Aorta (tissue), 5 donors: Measurements from ENCODE around the gene TMCO4. TPM values are rescaled to one million over a fixed set of nuclear protein-coding genes. Genes with fewer than 3 reads are reported as not detected.

Experiments used
- ATAC-seq: fragments of 200-7000 bp; cut with Tn5 transposase; one replicate; pipeline ENCODE4 v1.9.1; 2022; ENCODE audit warnings: moderate library complexity; ENCODE audit not compliant: low FRiP score
- DNase-seq, 2 donors: peaks; one replicate each; pipeline ENCODE4 v3.0.0-alpha.2; 2020
- H3K27ac ChIP-seq, 2 donors: one replicate each; pipeline ENCODE4 v1.5.1; 2013; ENCODE audit warnings: low read length in 2 of 2, mild to moderate bottlenecking in 2 of 2, moderate library complexity in 2 of 2, control low read depth in 1 of 2, inconsistent platforms in 1 of 2, low read depth in 1 of 2
- H3K27me3 ChIP-seq, 2 donors: one replicate each; pipeline ENCODE4 v1.6.1; 2013; ENCODE audit warnings: control low read depth in 1 of 2, low read length in 1 of 2, mild to moderate bottlenecking in 1 of 2, moderate library complexity in 1 of 2; ENCODE audit not compliant: insufficient read depth in 2 of 2, control insufficient read depth in 1 of 2
- H3K36me3 ChIP-seq, 2 donors: one replicate each; pipeline ENCODE4 v1.6.1; 2013; ENCODE audit warnings: control low read depth in 1 of 2, low read length in 1 of 2, mild to moderate bottlenecking in 1 of 2; ENCODE audit not compliant: insufficient read depth in 2 of 2, control insufficient read depth in 1 of 2
- H3K4me1 ChIP-seq, 2 donors: one replicate each; pipeline ENCODE4 v1.6.1; 2013; ENCODE audit warnings: low read length in 2 of 2, control low read depth in 1 of 2, mild to moderate bottlenecking in 1 of 2, moderate library complexity in 1 of 2; ENCODE audit not compliant: insufficient read depth in 2 of 2, control insufficient read depth in 1 of 2
- H3K4me3 ChIP-seq, 2 donors: one replicate each; pipeline ENCODE4 v1.5.1; 2013; ENCODE audit warnings: low read length in 2 of 2, control low read depth in 1 of 2, mild to moderate bottlenecking in 1 of 2
- H3K9me3 ChIP-seq: one replicate; pipeline ENCODE4 v1.6.1; 2013; ENCODE audit warnings: mild to moderate bottlenecking, low read length; ENCODE audit not compliant: control insufficient read depth
- WGBS, 2 donors: extraction: QIAGEN DNeasy Blood & Tissue Kit; methylation state at CpG; one replicate each; pipeline ENCODE4 v1.1.7; 2013; 5-methylcytosine and 5-hydroxymethylcytosine counted together
- intact Hi-C, 2 donors: fragments of 100-400 bp; cut with DNase I; formaldehyde crosslinking; loops; one replicate each; pipeline versions ENCODE4 v1.14.2 to v1.15.0; 2022
- polyA plus RNA-seq, 2 donors: library from polyadenylated mRNA; stranded (reverse); fragments of 200-250 nt; gene quantifications; one replicate each; pipeline ENCODE4 v1.2.3, GENCODE V29; 2013
- total RNA-seq, 2 donors: library from RNA; stranded (reverse); fragmentation: NEBNext Ultra II Directional; extraction: Animal tissue kit (Norgen Biotek cat#: 25700); gene quantifications; one replicate each; pipeline ENCODE4 v1.2.1, GENCODE V29; 2021
- donor health status: healthy with polysubstance abuse.
- donor health status: Bipolar disorder and iron deficiency.
- donor health status: DM: no; HTN: no; CAD: no.
- donor health status: DM: no; HTN: no; CAD: no.
- donor health status: DM: yes; HTN: yes; CAD: no.

Gene TMCO4
- total and polyA plus RNA-seq, 4 donors, result 18.7 to 37.1 (median 27.9) TPM

GRCh38 chr1:19704247-19705113, 95.2 kb downstream of the TMCO4 start:
- Histone ChIP-seq H3K27ac (no peak overlapping the region), H3K9me3 (no peaks in the 10 kb centered on the region), H3K36me3 (peaks cover 0 to 2% of the 10 kb centered on the region in 2 donors), H3K4me3 (no peak overlapping the region), H3K4me1 (no peaks in the 10 kb centered on the region), H3K27me3 (no peaks in the 10 kb centered on the region)
- ATAC-seq (peak; percentile 88), DNase-seq (peak; percentile 81 to 91)
- intact Hi-C loops, result loop anchor here (5.0 kb wide), 2 partner anchors 37 to 42 kb away; partner anchors contain the start of gene HTR6 (in 1 of the 2)
- 10 to 15% methylated on average over 19 of the region's 19 CpGs for WGBS, 2 donors

- ATAC-seq (no peak), DNase-seq (no peak)
- H3K27ac ChIP-seq, result no peak overlapping the region
- intact Hi-C loops, result loop anchor here (5.0 kb wide), 2 partner anchors 36 to 41 kb away; partner anchors contain the start of gene HTR6 (in 1 of the 2)
- no peaks in the 10 kb centered on the region for H3K27me3 ChIP-seq
- H3K4me1 ChIP-seq, result no peaks in the 10 kb centered on the region
- no peak overlapping the region for H3K4me3 ChIP-seq
- H3K36me3 ChIP-seq, result peaks cover 0 to 2% of the 10 kb centered on the region in 2 donors
- no peaks in the 10 kb centered on the region for H3K9me3 ChIP-seq
- WGBS, 2 donors, result 91 to 96% methylated on average over 3 of the region's 3 CpGs
These were observed 96.4 kb downstream of the TMCO4 start for GRCh38 chr1:19703280-19703679.

GRCh38 chr1:19700079-19700777, 99.5 kb downstream of the TMCO4 start:
- intact Hi-C loops, result loop anchor here (5.0 kb wide), 2 partner anchors 33 to 38 kb away; partner anchors contain the start of gene HTR6 (in 1 of the 2)

GRCh38 chr1:19698181-19698580, 101.5 kb downstream of the TMCO4 start:
- Histone ChIP-seq H3K4me3 (no peak overlapping the region), H3K4me1 (no peaks in the 10 kb centered on the region), H3K36me3 (peaks cover 0 to 2% of the 10 kb centered on the region in 2 donors), H3K9me3 (no peaks in the 10 kb centered on the region), H3K27me3 (no peaks in the 10 kb centered on the region), H3K27ac (no peak overlapping the region)
- ATAC-seq, result no peak
- DNase-seq, result no peak
- 85 to 89% methylated on average over 4 of the region's 4 CpGs for WGBS, 2 donors
- intact Hi-C loops, result no loop called here

More at GRCh38 chr1:19700079-19700777, 99.5 kb downstream of the TMCO4 start:
- Histone ChIP-seq H3K4me3 (no peak overlapping the region), H3K27ac (no peak overlapping the region), H3K27me3 (no peaks in the 10 kb centered on the region), H3K4me1 (no peaks in the 10 kb centered on the region), H3K36me3 (peaks cover 0 to 2% of the 10 kb centered on the region in 2 donors), H3K9me3 (no peaks in the 10 kb centered on the region)
- WGBS, 2 donors, result 93 to 95% methylated on average over 14 of the region's 14 CpGs
- no peak for ATAC-seq
- DNase-seq, result no peak

- DNase-seq (no peak), ATAC-seq (no peak)
- WGBS, 2 donors, result 96% methylated on average over 8 of the region's 8 CpGs
- H3K4me1 ChIP-seq, result no peaks in the 10 kb centered on the region
- H3K9me3 ChIP-seq, result no peaks in the 10 kb centered on the region
- H3K36me3 ChIP-seq, result peaks cover 0 to 2% of the 10 kb centered on the region in 2 donors
- no peak overlapping the region for H3K27ac ChIP-seq
- H3K27me3 ChIP-seq, result no peaks in the 10 kb centered on the region
- H3K4me3 ChIP-seq, result no peak overlapping the region
- intact Hi-C loops, result no loop called here
These were observed 102.9 kb downstream of the TMCO4 start for GRCh38 chr1:19696820-19697219.

GRCh38 chr1:19695772-19696171, 103.9 kb downstream of the TMCO4 start:
- ATAC-seq (no peak), DNase-seq (no peak)
- H3K27me3 ChIP-seq, result no peaks in the 10 kb centered on the region
- H3K4me1 ChIP-seq, result no peaks in the 10 kb centered on the region
- H3K9me3 ChIP-seq, result no peaks in the 10 kb centered on the region
- intact Hi-C loops, result no loop called here
- H3K27ac ChIP-seq, result no peak overlapping the region
- no peak overlapping the region for H3K4me3 ChIP-seq
- 93% methylated on average over 7 of the region's 7 CpGs for WGBS, 2 donors
- H3K36me3 ChIP-seq, result peaks cover 0 to 2% of the 10 kb centered on the region in 2 donors

GRCh38 chr1:19694298-19694697, 105.4 kb downstream of the TMCO4 start:
- H3K27ac ChIP-seq, result no peak overlapping the region
- H3K27me3 ChIP-seq, result no peaks in the 10 kb centered on the region
- DNase-seq, result no peak
- 84% methylated on average over 14 of the region's 14 CpGs for WGBS, 2 donors
- intact Hi-C loops, result no loop called here
- no peak for ATAC-seq
- no peak overlapping the region for H3K4me3 ChIP-seq
- H3K36me3 ChIP-seq, result peaks cover 0 to 1% of the 10 kb centered on the region in 2 donors
- H3K4me1 ChIP-seq, result no peaks in the 10 kb centered on the region
- no peaks in the 10 kb centered on the region for H3K9me3 ChIP-seq

GRCh38 chr1:19690342-19690741, 109.4 kb downstream of the TMCO4 start:
- intact Hi-C loops, result no loop called here
- H3K4me1 ChIP-seq, result no peaks in the 10 kb centered on the region
- H3K36me3 ChIP-seq, result peaks cover 0 to 1% of the 10 kb centered on the region in 2 donors
- DNase-seq (no peak), ATAC-seq (no peak)
- no peaks in the 10 kb centered on the region for H3K27me3 ChIP-seq
- no peak overlapping the region for H3K27ac ChIP-seq
- no peak overlapping the region for H3K4me3 ChIP-seq
- H3K9me3 ChIP-seq, result no peaks in the 10 kb centered on the region
- 86 to 88% methylated on average over 7 of the region's 7 CpGs for WGBS, 2 donors
